GM21825 (cell line): ENCODE data around the gene VENTX.

Experiments used
- ATAC-seq: cut with Tn5 transposase; IDR thresholded peaks from one replicate; pipeline ENCODE4 v1.9.1; 2021; ENCODE audit warnings: mild to moderate bottlenecking, moderate library complexity; ENCODE audit not compliant: unreplicated experiment

Gene VENTX, protein sequence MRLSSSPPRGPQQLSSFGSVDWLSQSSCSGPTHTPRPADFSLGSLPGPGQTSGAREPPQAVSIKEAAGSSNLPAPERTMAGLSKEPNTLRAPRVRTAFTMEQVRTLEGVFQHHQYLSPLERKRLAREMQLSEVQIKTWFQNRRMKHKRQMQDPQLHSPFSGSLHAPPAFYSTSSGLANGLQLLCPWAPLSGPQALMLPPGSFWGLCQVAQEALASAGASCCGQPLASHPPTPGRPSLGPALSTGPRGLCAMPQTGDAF

DNA sequence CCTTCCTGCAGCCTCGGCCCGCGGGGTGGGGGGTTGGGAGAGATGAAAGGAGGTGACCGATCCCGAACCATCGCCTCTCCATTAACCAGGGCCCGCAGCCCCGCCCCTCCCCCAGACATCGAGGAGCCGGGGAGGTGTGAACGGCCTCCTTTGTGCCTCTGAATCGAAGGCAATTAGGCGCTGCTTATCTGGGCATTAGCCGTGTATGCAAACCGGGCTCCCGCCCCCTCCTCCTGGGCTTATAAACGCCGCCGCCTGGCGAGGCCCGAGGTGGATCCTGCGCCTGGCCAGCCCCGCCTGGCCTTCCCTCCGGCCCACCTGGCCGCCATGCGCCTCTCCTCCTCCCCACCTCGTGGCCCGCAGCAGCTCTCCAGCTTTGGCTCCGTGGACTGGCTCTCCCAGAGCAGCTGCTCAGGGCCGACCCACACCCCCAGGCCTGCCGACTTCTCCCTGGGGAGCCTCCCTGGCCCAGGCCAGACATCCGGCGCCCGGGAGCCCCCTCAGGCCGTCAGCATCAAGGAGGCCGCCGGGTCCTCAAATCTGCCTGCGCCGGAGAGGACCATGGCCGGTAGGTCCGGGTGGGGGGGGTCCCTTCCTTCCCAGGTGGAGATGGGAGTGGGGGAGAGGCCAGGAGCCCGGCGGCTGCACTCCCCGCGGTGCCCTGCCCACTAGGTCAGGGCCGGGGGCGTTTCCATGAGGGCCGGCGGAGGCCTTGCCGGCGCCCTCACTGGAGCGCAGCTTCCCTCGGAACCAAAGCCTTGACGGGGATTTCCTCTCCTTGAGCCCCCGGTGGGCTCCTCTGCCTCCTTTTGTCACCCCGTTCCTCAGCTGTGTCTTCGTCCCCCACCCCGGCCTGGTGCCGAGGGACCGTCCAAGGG, at the start of gene VENTX:
TSS of gene VENTX (plus strand) at position 268 of the 878 bp plus-strand sequence. CDS start at position 328, 60 bp downstream.
- no peak for ATAC-seq

- no peak for ATAC-seq
Observed at GRCh38 chr10:133187906-133188681, 49.6 kb upstream of the VENTX start.

GRCh38 chr10:133189256-133189655, 48.4 kb upstream of the VENTX start:
- ATAC-seq, result no peak

GRCh38 chr10:133189726-133190125, 47.9 kb upstream of the VENTX start:
- no peak for ATAC-seq

DNA sequence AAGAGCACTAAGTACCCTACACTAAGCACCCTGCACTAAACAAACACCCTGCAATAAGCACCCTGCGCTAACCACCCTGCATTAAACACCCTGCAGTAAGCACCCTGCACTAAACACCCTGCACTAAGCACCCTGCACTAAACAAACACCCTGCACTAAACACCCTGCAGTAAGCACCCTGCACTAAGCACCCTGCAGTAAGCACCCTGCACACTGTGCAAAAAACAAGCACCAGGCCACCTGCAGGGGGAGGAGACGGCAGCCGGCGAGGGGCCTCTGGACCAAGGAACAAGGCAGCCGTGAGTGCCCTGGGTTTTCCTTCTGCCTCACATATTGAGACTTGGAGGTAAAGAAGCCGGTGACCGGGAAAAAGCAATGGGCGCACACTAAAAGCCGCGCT, 47.4 kb upstream of the VENTX start:
- no peak for ATAC-seq

- no peak for ATAC-seq
Observed at GRCh38 chr10:133191651-133192050, 46.0 kb upstream of the VENTX start.

GRCh38 chr10:133194151-133194550, 43.5 kb upstream of the VENTX start:
- no peak for ATAC-seq

GRCh38 chr10:133195096-133195495, 42.6 kb upstream of the VENTX start:
- no peak for ATAC-seq

- no peak for ATAC-seq
Observed at GRCh38 chr10:133195611-133196010, 42.0 kb upstream of the VENTX start.

DNA sequence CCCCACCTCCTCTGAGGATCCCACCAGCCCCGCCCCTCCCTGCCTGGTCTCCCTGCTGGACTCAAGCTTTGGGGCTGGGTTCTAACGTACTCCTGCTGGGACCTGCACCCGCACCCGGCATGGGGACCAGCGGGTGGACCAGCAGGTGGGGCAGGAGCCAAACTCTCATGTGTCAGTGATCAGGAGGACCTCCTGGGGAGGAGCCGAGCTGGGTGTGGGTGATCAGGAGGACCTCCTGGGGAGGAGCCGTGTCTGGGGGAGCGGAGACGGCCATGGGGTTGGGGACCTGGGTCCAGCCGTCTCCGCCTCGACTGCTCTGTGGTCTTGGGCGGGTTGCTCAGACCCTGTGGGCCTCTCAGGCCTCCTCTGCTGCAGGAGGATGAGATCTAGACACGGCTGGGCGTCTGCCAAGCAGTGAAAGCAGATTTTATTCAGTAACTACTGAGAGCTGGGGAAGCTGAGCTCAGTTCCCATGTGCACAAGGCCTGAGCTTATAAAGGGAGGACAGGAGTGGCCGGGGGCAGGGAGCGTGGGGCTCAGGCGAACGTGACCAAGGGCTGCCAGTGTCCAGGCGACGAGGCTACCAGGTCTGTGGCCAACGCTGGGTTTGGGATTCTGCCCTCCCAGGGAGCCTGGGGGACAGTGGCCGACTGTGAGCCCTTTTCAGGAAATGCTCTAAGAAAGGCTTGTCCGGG, 41.3 kb upstream of the VENTX start:
- no peak for ATAC-seq

- ATAC-seq, result no peak
Observed at GRCh38 chr10:133196936-133197758, 40.5 kb upstream of the VENTX start.

- ATAC-seq, result no peak
Observed at GRCh38 chr10:133197786-133198185, 39.9 kb upstream of the VENTX start.

- no peak for ATAC-seq
Observed at GRCh38 chr10:133198206-133198605, 39.4 kb upstream of the VENTX start.

- ATAC-seq, result no peak
Observed at GRCh38 chr10:133198621-133199487, 38.8 kb upstream of the VENTX start.

DNA sequence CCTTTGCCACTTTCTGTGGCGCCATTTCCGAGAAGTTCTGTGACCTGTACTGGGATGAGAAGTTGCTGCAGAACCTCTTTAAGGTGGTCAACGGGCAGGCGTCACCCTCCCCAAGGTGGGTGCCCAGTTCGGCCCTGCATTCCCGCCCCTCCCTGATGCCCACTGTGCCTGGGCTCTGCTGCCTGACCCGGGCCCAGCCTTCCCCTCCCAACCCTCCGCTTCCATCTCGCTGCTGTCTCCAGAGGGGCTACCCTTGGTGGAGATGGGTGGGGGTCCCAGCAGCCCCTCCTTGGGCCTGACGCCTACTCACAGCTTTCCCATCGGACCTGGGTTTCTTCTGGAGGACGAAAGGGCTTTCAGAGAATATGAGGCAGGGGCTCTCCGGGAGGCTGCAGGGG, 38.2 kb upstream of the VENTX start:
- ATAC-seq, result no peak

DNA sequence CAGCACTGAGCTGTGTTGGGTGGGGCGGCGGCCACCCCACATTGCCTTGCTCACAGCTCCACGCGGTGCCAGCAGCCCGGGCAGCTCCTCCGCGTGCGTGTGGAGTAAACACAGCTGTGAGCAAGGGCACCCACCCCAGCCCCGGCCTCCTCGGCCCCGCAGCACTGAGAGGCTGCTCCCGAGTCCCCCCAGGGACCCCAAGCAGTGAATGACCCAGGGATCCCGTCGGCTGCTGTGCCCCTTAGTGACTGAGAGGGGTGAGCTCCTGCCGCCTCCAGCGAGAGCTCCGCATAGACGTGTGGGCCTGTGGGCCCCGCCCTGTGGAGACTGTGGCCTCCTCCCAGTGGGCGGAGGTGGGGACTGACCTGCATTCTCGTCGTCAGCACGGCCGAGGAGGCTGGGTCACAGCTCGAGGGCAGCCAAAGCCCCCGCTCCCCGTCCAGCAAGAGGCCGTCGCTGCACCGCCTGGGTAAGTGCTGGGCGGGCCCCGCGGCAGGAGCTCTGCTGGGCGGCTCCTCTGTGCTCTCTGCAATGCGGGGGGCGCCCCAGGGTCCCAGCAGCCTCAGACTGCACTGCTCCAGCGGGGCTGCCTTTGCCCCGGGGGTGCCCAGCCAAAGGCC, 37.6 kb upstream of the VENTX start:
- no peak for ATAC-seq

DNA sequence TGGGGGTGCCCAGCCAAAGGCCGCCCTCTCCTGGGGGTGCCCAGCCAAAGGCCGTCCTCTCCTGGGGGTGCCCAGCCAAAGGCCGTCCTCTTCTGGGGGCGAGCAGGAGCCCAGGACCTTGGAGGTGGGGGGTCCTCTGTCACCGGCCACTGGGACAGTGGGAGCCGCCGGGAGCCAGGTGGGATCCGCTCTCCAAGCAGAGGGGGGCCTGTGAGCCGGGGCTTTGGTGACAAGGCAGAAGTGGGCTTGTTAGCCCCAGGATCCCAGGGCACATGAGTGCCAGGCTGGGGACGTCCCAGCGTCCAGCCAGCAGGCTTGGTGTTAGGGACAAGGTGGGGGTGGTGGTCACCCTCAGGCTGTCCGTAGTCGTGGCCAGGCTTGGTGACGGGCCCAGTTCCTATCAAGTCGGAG, 37.0 kb upstream of the VENTX start:
- no peak for ATAC-seq

DNA sequence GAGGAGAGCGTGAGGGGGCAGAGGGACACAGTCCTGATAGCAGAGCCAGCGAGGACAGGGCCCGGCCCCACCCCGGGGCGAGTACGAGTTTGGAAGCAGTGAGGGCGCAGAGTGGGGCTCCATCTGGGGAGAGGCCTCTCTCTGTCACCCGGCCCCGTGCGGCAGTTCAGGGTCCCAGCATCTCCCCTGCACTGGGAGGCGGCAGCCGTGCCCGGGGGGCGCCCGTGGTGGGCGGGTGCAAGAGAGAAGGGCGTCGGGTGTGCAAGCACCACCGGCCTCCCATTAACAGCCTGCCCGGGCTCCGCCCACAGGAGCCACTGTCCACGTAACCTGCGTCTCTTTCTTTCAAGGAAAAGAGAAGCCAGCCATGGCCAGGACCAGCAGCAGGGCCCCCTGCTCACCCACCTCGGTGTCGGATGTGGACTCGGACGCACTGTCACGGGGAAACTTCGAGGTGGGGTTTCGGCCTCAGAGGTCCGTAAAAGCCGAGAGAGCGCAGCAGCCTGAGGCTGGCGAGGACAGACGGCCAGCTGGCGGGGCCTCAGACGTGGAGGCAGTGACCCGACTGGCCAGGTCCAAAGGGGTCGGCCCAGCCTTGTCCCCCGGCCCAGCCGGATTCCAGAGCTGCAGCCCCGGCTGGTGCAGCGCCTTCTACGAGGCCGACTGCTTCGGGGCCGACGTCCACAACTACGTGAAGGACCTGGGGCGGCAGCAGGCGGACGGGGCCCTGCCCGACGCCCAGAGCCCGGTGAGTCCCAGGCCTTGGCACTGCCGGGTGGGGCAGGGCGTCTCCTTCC, 36.3 kb upstream of the VENTX start:
- ATAC-seq, result no peak
